ENCODE data around the gene DLX6. TPM values are rescaled to one million over a fixed set of nuclear protein-coding genes. Genes with fewer than 3 reads are reported as not detected.
"Not testable (repeated sequence)": the region's sequence is repeated elsewhere in the genome, so short reads cannot be mapped to it uniquely, and the experiment has no call there.

The DLX6 gene
- total RNA-seq, 1 experiment from 2014 or later: 1.3 TPM

DNA sequence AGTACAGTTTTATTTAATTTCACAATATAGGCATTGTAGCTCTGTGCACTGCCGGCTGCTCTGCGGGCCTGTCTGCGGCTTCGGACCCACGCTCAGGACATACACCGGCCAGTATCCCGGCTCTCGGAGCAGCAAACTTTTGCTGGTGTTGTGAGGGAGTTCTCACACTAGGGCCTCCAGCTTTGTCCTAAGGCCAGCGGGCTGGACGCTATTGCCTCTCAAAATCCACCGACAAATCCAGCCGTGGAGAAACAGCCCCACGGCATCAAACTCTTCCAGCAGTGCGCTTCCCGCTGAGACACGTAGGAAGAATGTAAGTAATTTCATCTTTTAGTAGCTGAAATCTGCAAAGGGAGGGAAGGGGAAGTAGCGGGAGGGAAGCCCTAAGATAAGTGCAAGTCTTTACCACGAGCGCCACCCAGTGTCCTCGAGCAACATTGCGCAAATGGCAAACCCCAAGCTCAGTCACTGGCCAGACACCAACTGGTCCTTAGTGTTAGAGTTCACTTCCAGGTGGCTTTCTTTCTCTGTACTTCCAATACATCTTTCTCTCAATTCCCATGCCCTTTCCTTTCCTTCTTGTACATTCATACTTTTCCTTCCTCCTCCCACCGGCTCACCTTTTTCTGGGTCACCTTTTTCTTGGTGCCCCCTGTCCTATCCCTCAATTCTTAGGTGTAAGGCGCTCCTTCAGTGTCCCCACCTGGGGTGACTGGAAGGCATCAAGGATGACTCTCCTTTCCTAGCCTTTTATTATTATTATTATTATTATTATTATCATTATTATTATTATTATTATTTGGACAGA lies 22.3 kb downstream of the DLX6 start:
- in situ Hi-C loops (cut with HindIII; ENCODE audit: low pct_unique_long_range_greater_than_20kb, low sequenced_read_pairs) (no loop called here), intact Hi-C loops (cut with micrococcal nuclease; ENCODE audit: unreplicated experiment) (loop anchor here (2.0 to 10.0 kb wide), 3 partner anchors 323 to 1111 kb away; partner anchors contain the start of gene SEM1)
- TF ChIP-seq SIN3A (IDR thresholded peaks at IDR 0.05; ENCODE audit: borderline replicate concordance, insufficient read depth, low read depth, low read length): no peak
- TF ChIP-seq, protein P1, sequence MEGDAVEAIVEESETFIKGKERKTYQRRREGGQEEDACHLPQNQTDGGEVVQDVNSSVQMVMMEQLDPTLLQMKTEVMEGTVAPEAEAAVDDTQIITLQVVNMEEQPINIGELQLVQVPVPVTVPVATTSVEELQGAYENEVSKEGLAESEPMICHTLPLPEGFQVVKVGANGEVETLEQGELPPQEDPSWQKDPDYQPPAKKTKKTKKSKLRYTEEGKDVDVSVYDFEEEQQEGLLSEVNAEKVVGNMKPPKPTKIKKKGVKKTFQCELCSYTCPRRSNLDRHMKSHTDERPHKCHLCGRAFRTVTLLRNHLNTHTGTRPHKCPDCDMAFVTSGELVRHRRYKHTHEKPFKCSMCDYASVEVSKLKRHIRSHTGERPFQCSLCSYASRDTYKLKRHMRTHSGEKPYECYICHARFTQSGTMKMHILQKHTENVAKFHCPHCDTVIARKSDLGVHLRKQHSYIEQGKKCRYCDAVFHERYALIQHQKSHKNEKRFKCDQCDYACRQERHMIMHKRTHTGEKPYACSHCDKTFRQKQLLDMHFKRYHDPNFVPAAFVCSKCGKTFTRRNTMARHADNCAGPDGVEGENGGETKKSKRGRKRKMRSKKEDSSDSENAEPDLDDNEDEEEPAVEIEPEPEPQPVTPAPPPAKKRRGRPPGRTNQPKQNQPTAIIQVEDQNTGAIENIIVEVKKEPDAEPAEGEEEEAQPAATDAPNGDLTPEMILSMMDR (IDR thresholded peaks at IDR 0.05): peak; percentile 88
- CTCF ChIA-PET: interaction anchor here (0.6 to 1.3 kb wide), 4 partner anchors 250 to 1156 kb away, joined by 3 to 4 read pairs (median 3); no protein-coding TSS in a partner anchor
- Histone ChIP-seq H3K36me3 (ENCODE audit: control insufficient read depth, insufficient read depth, low read length) (no peaks in the 10 kb centered on the region), H3K4me3 (ENCODE audit: low read depth in 2 of 2, low read length in 2 of 2) (peak overlapping the region; percentile 13 to 43; a peak in 3 of 4 replicates), H3K27me3 (ENCODE audit: control insufficient read depth, insufficient read depth, low read length) (no peaks in the 10 kb centered on the region; the same call in none of the 2 replicates), H3K9me3 (ENCODE audit: control insufficient read depth, insufficient read depth, low read depth, low read length) (no peaks in the 10 kb centered on the region), H3K27ac (ENCODE audit: low read length) (no peak overlapping the region), H3K4me1 (ENCODE audit: control insufficient read depth, insufficient read depth, low read length) (no peaks in the 10 kb centered on the region)
- ATAC-seq: peak; percentile 93
- POLR2A ChIA-PET: no interaction called here
- no TSS peak for BruUV-seq (replicated peaks)
- peak; percentile 67 for DNase-seq (ENCODE audit: low read depth, low spot score)

- CTCF ChIA-PET: not testable (repeated sequence)
These were observed 29.0 kb downstream of the DLX6 start for GRCh38 chr7:97034213-97034852.

GRCh38 chr7:97039374-97040065 lies 34.2 kb downstream of the DLX6 start:
- ChIA-PET CTCF (no interaction called here), POLR2A (no interaction called here)
- no peaks in the 10 kb centered on the region for H3K9me3 ChIP-seq (ENCODE audit: control insufficient read depth, insufficient read depth, low read depth, low read length)
- TF ChIP-seq, protein P2, sequence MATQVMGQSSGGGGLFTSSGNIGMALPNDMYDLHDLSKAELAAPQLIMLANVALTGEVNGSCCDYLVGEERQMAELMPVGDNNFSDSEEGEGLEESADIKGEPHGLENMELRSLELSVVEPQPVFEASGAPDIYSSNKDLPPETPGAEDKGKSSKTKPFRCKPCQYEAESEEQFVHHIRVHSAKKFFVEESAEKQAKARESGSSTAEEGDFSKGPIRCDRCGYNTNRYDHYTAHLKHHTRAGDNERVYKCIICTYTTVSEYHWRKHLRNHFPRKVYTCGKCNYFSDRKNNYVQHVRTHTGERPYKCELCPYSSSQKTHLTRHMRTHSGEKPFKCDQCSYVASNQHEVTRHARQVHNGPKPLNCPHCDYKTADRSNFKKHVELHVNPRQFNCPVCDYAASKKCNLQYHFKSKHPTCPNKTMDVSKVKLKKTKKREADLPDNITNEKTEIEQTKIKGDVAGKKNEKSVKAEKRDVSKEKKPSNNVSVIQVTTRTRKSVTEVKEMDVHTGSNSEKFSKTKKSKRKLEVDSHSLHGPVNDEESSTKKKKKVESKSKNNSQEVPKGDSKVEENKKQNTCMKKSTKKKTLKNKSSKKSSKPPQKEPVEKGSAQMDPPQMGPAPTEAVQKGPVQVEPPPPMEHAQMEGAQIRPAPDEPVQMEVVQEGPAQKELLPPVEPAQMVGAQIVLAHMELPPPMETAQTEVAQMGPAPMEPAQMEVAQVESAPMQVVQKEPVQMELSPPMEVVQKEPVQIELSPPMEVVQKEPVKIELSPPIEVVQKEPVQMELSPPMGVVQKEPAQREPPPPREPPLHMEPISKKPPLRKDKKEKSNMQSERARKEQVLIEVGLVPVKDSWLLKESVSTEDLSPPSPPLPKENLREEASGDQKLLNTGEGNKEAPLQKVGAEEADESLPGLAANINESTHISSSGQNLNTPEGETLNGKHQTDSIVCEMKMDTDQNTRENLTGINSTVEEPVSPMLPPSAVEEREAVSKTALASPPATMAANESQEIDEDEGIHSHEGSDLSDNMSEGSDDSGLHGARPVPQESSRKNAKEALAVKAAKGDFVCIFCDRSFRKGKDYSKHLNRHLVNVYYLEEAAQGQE (IDR thresholded peaks at IDR 0.05; ENCODE audit: insufficient read depth in 1 of 2, low read depth in 2 of 2, low read length in 1 of 2): no peak
- H3K36me3 ChIP-seq (ENCODE audit: control insufficient read depth, insufficient read depth, low read length): no peaks in the 10 kb centered on the region
- in situ Hi-C loops (cut with HindIII; ENCODE audit: low pct_unique_long_range_greater_than_20kb, low sequenced_read_pairs): no loop called here
- DNase-seq (ENCODE audit: low read depth, low spot score) (no peak), ATAC-seq (no peak)
- H3K27me3 ChIP-seq (ENCODE audit: control insufficient read depth, insufficient read depth, low read length): peaks cover 16% of the 10 kb centered on the region
- BruUV-seq (replicated peaks): no TSS peak
- H3K4me3 ChIP-seq (ENCODE audit: low read depth in 2 of 2, low read length in 2 of 2): no peak overlapping the region
- intact Hi-C loops (cut with micrococcal nuclease; ENCODE audit: unreplicated experiment): no loop called here
- no peaks in the 10 kb centered on the region; the same call in 1 of the 2 replicates for H3K4me1 ChIP-seq (ENCODE audit: control insufficient read depth, insufficient read depth, low read length)
- H3K27ac ChIP-seq (ENCODE audit: low read length): no peak overlapping the region

More at GRCh38 chr7:97034213-97034852, 29.0 kb downstream of the DLX6 start:
- in situ Hi-C loops (cut with HindIII; ENCODE audit: low pct_unique_long_range_greater_than_20kb, low sequenced_read_pairs); H3K27me3 ChIP-seq (ENCODE audit: control insufficient read depth, insufficient read depth, low read length); POLR2A ChIA-PET; ATAC-seq; H3K36me3 ChIP-seq (ENCODE audit: control insufficient read depth, insufficient read depth, low read length); H3K27ac ChIP-seq (ENCODE audit: low read length); H3K4me3 ChIP-seq (ENCODE audit: low read depth in 2 of 2, low read length in 2 of 2); H3K9me3 ChIP-seq (ENCODE audit: control insufficient read depth, insufficient read depth, low read depth, low read length); DNase-seq (ENCODE audit: low read depth, low spot score); intact Hi-C loops (cut with micrococcal nuclease; ENCODE audit: unreplicated experiment); H3K4me1 ChIP-seq (ENCODE audit: control insufficient read depth, insufficient read depth, low read length); BruUV-seq (replicated peaks): not testable (repeated sequence)
